ENCODE results near the gene SLC7A7. TPM values are rescaled to one million over a fixed set of nuclear protein-coding genes. Genes with fewer than 3 reads are reported as not detected.

Gene SLC7A7
- total and polyA plus RNA-seq, 2 of the 13 experiments (the other 11 are each of a cell fraction or from before 2014, with no cell fraction given), result 0.13 to 0.63 TPM

DNA sequence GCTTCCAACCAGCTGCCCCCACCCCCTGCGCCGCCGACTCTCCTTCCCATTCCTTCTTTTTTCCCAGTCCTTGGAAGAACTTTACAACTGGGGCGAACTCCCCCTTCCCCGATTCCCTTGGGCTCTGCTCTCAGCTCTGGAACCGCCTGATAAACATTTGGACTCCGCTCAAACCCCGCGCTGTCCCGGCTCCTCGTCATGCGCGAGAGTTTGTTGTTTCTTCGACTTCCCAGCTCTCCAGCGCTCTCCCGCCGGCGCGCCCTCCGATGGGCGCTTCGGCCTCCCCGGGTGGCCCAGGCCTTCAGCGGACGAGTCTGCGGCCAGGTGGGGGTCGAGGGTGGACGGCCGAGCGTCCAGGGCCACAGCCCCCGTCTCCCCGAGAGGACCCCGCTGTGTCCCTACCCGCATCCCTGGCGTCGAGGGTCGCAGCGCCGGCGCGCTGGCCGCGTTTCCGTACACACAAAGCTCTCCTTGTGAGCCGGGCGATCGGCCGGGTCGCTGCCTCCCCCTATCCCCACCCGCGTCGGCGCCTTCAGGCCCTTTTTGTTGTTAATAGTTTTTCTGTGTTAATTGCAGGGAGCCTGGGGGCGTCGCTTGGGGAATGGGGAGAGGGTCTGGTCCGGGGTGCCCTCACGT, 22.0 kb upstream of the SLC7A7 start (continued):
- TF ChIP-seq, protein P1, sequence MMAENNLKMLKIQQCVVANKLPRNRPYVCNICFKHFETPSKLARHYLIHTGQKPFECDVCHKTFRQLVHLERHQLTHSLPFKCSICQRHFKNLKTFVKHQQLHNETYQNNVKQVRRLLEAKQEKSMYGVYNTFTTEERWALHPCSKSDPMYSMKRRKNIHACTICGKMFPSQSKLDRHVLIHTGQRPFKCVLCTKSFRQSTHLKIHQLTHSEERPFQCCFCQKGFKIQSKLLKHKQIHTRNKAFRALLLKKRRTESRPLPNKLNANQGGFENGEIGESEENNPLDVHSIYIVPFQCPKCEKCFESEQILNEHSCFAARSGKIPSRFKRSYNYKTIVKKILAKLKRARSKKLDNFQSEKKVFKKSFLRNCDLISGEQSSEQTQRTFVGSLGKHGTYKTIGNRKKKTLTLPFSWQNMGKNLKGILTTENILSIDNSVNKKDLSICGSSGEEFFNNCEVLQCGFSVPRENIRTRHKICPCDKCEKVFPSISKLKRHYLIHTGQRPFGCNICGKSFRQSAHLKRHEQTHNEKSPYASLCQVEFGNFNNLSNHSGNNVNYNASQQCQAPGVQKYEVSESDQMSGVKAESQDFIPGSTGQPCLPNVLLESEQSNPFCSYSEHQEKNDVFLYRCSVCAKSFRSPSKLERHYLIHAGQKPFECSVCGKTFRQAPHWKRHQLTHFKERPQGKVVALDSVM (CRISPR knock-in tag; IDR thresholded peaks at IDR 0.05), result peak; percentile 46; the same call in 1 of the 2 replicates
- TF ChIP-seq PAF1 (CRISPR knock-in tag; IDR thresholded peaks at IDR 0.05), result no peak
- TF ChIP-seq, protein P2, sequence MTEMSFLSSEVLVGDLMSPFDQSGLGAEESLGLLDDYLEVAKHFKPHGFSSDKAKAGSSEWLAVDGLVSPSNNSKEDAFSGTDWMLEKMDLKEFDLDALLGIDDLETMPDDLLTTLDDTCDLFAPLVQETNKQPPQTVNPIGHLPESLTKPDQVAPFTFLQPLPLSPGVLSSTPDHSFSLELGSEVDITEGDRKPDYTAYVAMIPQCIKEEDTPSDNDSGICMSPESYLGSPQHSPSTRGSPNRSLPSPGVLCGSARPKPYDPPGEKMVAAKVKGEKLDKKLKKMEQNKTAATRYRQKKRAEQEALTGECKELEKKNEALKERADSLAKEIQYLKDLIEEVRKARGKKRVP (CRISPR knock-in tag; IDR thresholded peaks at IDR 0.05), result no peak
- 0 out of 2 replicates have a peak, but pooled peaks have one; percentile 62 for TF ChIP-seq CBX5 (CRISPR knock-in tag; IDR thresholded peaks at IDR 0.05; ENCODE audit: borderline replicate concordance)
- TF ChIP-seq ZNF30 (CRISPR knock-in tag; IDR thresholded peaks at IDR 0.05), result peak; percentile 32; the same call in 1 of the 2 replicates
- no peak; the same call in 1 of the 2 replicates for TF ChIP-seq SIN3A (IDR thresholded peaks at IDR 0.05; ENCODE audit: borderline replicate concordance, low read depth, low read length)
- no peak for TF ChIP-seq SIX4 (CRISPR knock-in tag; IDR thresholded peaks at IDR 0.05)
- TF ChIP-seq KLF9 (CRISPR knock-in tag; IDR thresholded peaks at IDR 0.05; ENCODE audit: low read depth), result 0 out of 2 replicates have a peak, but pooled peaks have one; percentile 26
- TF ChIP-seq, protein P3, sequence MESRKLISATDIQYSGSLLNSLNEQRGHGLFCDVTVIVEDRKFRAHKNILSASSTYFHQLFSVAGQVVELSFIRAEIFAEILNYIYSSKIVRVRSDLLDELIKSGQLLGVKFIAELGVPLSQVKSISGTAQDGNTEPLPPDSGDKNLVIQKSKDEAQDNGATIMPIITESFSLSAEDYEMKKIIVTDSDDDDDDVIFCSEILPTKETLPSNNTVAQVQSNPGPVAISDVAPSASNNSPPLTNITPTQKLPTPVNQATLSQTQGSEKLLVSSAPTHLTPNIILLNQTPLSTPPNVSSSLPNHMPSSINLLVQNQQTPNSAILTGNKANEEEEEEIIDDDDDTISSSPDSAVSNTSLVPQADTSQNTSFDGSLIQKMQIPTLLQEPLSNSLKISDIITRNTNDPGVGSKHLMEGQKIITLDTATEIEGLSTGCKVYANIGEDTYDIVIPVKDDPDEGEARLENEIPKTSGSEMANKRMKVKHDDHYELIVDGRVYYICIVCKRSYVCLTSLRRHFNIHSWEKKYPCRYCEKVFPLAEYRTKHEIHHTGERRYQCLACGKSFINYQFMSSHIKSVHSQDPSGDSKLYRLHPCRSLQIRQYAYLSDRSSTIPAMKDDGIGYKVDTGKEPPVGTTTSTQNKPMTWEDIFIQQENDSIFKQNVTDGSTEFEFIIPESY (CRISPR knock-in tag; IDR thresholded peaks at IDR 0.05), result peak; percentile 67; the same call in 1 of the 2 replicates
- no peak for TF ChIP-seq RAD51 (IDR thresholded peaks at IDR 0.05; ENCODE audit: borderline replicate concordance)
- TF ChIP-seq KAT7 (CRISPR knock-in tag; IDR thresholded peaks at IDR 0.05; ENCODE audit: borderline replicate concordance), result peak; percentile 71; the same call in 1 of the 2 replicates
- no peak for TF ChIP-seq ZNF367 (CRISPR knock-in tag; IDR thresholded peaks at IDR 0.05; ENCODE audit: borderline replicate concordance)
- TF ChIP-seq ZSCAN20 (CRISPR knock-in tag; IDR thresholded peaks at IDR 0.05; ENCODE audit: borderline replicate concordance), result no peak; the same call in 1 of the 2 replicates
- TF ChIP-seq CEBPG (CRISPR knock-in tag; IDR thresholded peaks at IDR 0.05), result peak; percentile 32; the same call in 1 of the 2 replicates
- TF ChIP-seq, protein P4, sequence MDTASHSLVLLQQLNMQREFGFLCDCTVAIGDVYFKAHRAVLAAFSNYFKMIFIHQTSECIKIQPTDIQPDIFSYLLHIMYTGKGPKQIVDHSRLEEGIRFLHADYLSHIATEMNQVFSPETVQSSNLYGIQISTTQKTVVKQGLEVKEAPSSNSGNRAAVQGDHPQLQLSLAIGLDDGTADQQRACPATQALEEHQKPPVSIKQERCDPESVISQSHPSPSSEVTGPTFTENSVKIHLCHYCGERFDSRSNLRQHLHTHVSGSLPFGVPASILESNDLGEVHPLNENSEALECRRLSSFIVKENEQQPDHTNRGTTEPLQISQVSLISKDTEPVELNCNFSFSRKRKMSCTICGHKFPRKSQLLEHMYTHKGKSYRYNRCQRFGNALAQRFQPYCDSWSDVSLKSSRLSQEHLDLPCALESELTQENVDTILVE (CRISPR knock-in tag; IDR thresholded peaks at IDR 0.05), result no peak
- TF ChIP-seq KDM3A (CRISPR knock-in tag; IDR thresholded peaks at IDR 0.05; ENCODE audit: low read depth), result peak; percentile 80; the same call in 1 of the 2 replicates
- TF ChIP-seq ZNF781 (CRISPR knock-in tag; IDR thresholded peaks at IDR 0.05; ENCODE audit: borderline replicate concordance, not compliant biosample characterization), result no peak
- no peak for TF ChIP-seq ZNF180 (CRISPR knock-in tag; IDR thresholded peaks at IDR 0.05; ENCODE audit: borderline replicate concordance, low read depth)
- no peak for TF ChIP-seq ATRX (CRISPR knock-in tag; IDR thresholded peaks at IDR 0.05; ENCODE audit: borderline replicate concordance)
- TF ChIP-seq, protein P5, sequence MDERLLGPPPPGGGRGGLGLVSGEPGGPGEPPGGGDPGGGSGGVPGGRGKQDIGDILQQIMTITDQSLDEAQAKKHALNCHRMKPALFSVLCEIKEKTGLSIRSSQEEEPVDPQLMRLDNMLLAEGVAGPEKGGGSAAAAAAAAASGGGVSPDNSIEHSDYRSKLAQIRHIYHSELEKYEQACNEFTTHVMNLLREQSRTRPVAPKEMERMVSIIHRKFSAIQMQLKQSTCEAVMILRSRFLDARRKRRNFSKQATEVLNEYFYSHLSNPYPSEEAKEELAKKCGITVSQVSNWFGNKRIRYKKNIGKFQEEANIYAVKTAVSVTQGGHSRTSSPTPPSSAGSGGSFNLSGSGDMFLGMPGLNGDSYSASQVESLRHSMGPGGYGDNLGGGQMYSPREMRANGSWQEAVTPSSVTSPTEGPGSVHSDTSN (CRISPR knock-in tag; IDR thresholded peaks at IDR 0.05), result no peak
- TF ChIP-seq AKAP8 (CRISPR knock-in tag; IDR thresholded peaks at IDR 0.05), result no peak
- no peak for TF ChIP-seq TP53 (CRISPR knock-in tag; conservative IDR thresholded peaks at IDR 0.05)
- no peak for TF ChIP-seq IKZF1 (IDR thresholded peaks at IDR 0.05)
- no peak for TF ChIP-seq SRSF4 (IDR thresholded peaks at IDR 0.05; ENCODE audit: low read depth, low read length, poor library complexity, severe bottlenecking)

Data from HepG2 (cell line).